H1 (cell line): ENCODE measurements around the gene FAM53B. TPM values are rescaled to one million over a fixed set of nuclear protein-coding genes. Genes with fewer than 3 reads are reported as not detected.

Experiments
- CTCF ChIA-PET: fragments of 300-600 bp; sonication (Branson Sonifier 250); formaldehyde crosslinking; loops from one replicate; lab custom pipeline; 2021; ENCODE audit not compliant: partially characterized antibody; lab: Charles Lee
- POLR2A ChIA-PET: fragments of 300-600 bp; sonication (Branson Sonifier 250); formaldehyde crosslinking; loops from one replicate; lab custom pipeline; 2021; ENCODE audit warnings: inconsistent platforms; ENCODE audit not compliant: partially characterized antibody; lab: Charles Lee
- DNase-seq, 2 experiments: peaks; one replicate each; pipeline versions ENCODE4 v3.0.0 to v3.0.0-alpha.2; 2010 to 2022; ENCODE audit warnings: low spot score in 2 of 2, low read depth in 1 of 2, mixed read lengths in 1 of 2
- FAIRE-seq: peaks from 2 replicates; lab custom pipeline; 2011; peaks lifted over from hg19 to GRCh38; lab: Jason Lieb, UNC
- H2AFZ ChIP-seq: 2 replicates; pipeline ENCODE4 v1.8.1; 2012; ENCODE audit warnings: low read length, inconsistent platforms
- H2AK5ac ChIP-seq: 2 replicates; pipeline ENCODE4 v1.6.1; 2013; ENCODE audit warnings: low read depth, low read length
- H2BK120ac ChIP-seq: replicated peaks from 2 replicates; pipeline ENCODE3; 2013; ENCODE audit warnings: low read depth, low read length, inconsistent platforms
- H2BK12ac ChIP-seq: 2 replicates; pipeline ENCODE4 v1.6.1; 2013; ENCODE audit warnings: low read depth, low read length
- H2BK15ac ChIP-seq: 2 replicates; pipeline ENCODE4 v1.6.1; 2013; ENCODE audit warnings: low read length
- H2BK20ac ChIP-seq: 2 replicates; pipeline ENCODE4 v1.6.1; 2013; ENCODE audit warnings: low read length
- H2BK5ac ChIP-seq: 2 replicates; pipeline ENCODE4 v1.6.1; 2013; ENCODE audit warnings: low read depth, low read length
- H3K14ac ChIP-seq: 2 replicates; pipeline ENCODE4 v1.6.1; 2013; ENCODE audit warnings: inconsistent platforms; ENCODE audit not compliant: insufficient read length
- H3K18ac ChIP-seq: 2 replicates; pipeline ENCODE4 v1.6.1; 2013; ENCODE audit warnings: low read length; ENCODE audit errors: extremely low read depth
- H3K23ac ChIP-seq: 2 replicates; pipeline ENCODE4 v1.6.1; 2013; ENCODE audit warnings: inconsistent platforms; ENCODE audit not compliant: insufficient read length
- H3K23me2 ChIP-seq: 2 replicates; pipeline ENCODE4 v1.6.1; 2013; ENCODE audit warnings: low read depth, low read length
- H3K27ac ChIP-seq: 2 replicates; pipeline ENCODE4 v1.6.1; 2011; ENCODE audit warnings: low read depth, low read length, inconsistent platforms
- H3K27me3 ChIP-seq, 4 experiments: replicated peaks in 1 of 4; 1 replicate in 1 of 4; 2 replicates in 3 of 4; pipeline versions ENCODE4 v1.6.1 to v1.8.1; 2011 to 2013; ENCODE audit warnings: low read length in 3 of 4, mild to moderate bottlenecking in 3 of 4, inconsistent platforms in 2 of 4, mixed read lengths in 2 of 4, moderate library complexity in 1 of 4; ENCODE audit not compliant: control insufficient read depth in 3 of 4, insufficient read depth in 3 of 4; ENCODE audit errors: extremely low read depth in 1 of 4
- H3K36me3 ChIP-seq, 4 experiments: 2 replicates each; pipeline versions ENCODE4 v1.6.1 to v1.8.1; 2011 to 2013; ENCODE audit warnings: mild to moderate bottlenecking in 4 of 4, low read length in 3 of 4, moderate library complexity in 2 of 4, control low read depth in 1 of 4, inconsistent platforms in 1 of 4; ENCODE audit not compliant: insufficient read depth in 4 of 4, control insufficient read depth in 2 of 4
- H3K4ac ChIP-seq: replicated peaks from 2 replicates; pipeline ENCODE3; 2013; ENCODE audit warnings: low read length, low read depth, mixed read lengths, inconsistent platforms; ENCODE audit not compliant: insufficient read length
- H3K4me1 ChIP-seq, 4 experiments: replicated peaks in 1 of 4; 1 replicate in 1 of 4; 2 replicates in 3 of 4; pipeline versions ENCODE4 v1.6.1 to v1.8.1; 2011 to 2013; ENCODE audit warnings: low read length in 3 of 4, inconsistent platforms in 2 of 4, mixed read lengths in 1 of 4; ENCODE audit not compliant: insufficient read depth in 4 of 4, control insufficient read depth in 3 of 4
- H3K4me2 ChIP-seq, 2 experiments: 2 replicates each; pipeline versions ENCODE4 v1.6.1 to v1.8.1; 2011 to 2013; ENCODE audit warnings: low read depth in 2 of 2, low read length in 2 of 2, control low read depth in 1 of 2, inconsistent platforms in 1 of 2, mild to moderate bottlenecking in 1 of 2; ENCODE audit not compliant: insufficient read depth in 1 of 2
- H3K4me3 ChIP-seq, 4 experiments: fragments of 200-600, 300-600 bp in 1 of 4; sonication (generic), shearing (Covaris generic), sonication (Bioruptor Twin) in 1 of 4; 2 replicates each; pipeline versions ENCODE4 v1.5.1 to v1.8.1; 2011 to 2016; ENCODE audit warnings: low read length in 4 of 4, low read depth in 3 of 4, control low read depth in 2 of 4, inconsistent platforms in 2 of 4, mild to moderate bottlenecking in 2 of 4, mixed read lengths in 1 of 4, moderate library complexity in 1 of 4; ENCODE audit not compliant: insufficient read depth in 2 of 4; ENCODE audit errors: extremely low read depth in 1 of 4
- H3K56ac ChIP-seq: replicated peaks from 2 replicates; pipeline ENCODE3; 2013; ENCODE audit warnings: low read depth, mild to moderate bottlenecking, mixed read lengths, low read length, inconsistent platforms; ENCODE audit not compliant: insufficient read length
- H3K79me1 ChIP-seq: 2 replicates; pipeline ENCODE4 v1.6.1; 2013; ENCODE audit warnings: low read depth, low read length, control low read depth
- H3K79me2 ChIP-seq, 2 experiments: 2 replicates each; pipeline versions ENCODE4 v1.6.1 to v1.8.1; 2012 to 2013; ENCODE audit warnings: low read length in 2 of 2, mild to moderate bottlenecking in 2 of 2, inconsistent platforms in 1 of 2; ENCODE audit not compliant: insufficient read depth in 2 of 2, control insufficient read depth in 1 of 2
- H3K9ac ChIP-seq, 4 experiments: replicated peaks in 1 of 4; 1 replicate in 1 of 4; 2 replicates in 3 of 4; pipeline versions ENCODE4 v1.6.1 to v1.8.1; 2011 to 2013; ENCODE audit warnings: low read depth in 3 of 4, low read length in 3 of 4, control low read depth in 2 of 4, mild to moderate bottlenecking in 2 of 4, moderate library complexity in 2 of 4, inconsistent platforms in 1 of 4; ENCODE audit errors: extremely low read depth in 1 of 4
- H3K9me3 ChIP-seq, 2 experiments: 2 replicates each; pipeline versions ENCODE4 v1.6.1 to v1.8.1; 2012 to 2013; ENCODE audit warnings: mild to moderate bottlenecking in 2 of 2, moderate library complexity in 2 of 2, control low read depth in 1 of 2, inconsistent platforms in 1 of 2, low read depth in 1 of 2, low read length in 1 of 2, mixed read lengths in 1 of 2; ENCODE audit not compliant: insufficient read depth in 2 of 2
- H4K20me1 ChIP-seq, 2 experiments: replicated peaks in 1 of 2; 2 replicates each; pipeline versions ENCODE3 to v1.8.1; 2011 to 2013; ENCODE audit warnings: inconsistent platforms in 2 of 2, low read length in 2 of 2, mild to moderate bottlenecking in 1 of 2; ENCODE audit not compliant: insufficient read depth in 2 of 2, control insufficient read depth in 1 of 2
- H4K5ac ChIP-seq: 2 replicates; pipeline ENCODE4 v1.6.1; 2013; ENCODE audit warnings: low read length, low read depth, mixed read lengths, inconsistent platforms; ENCODE audit not compliant: insufficient read length
- H4K8ac ChIP-seq: 2 replicates; pipeline ENCODE4 v1.8.0; 2013; ENCODE audit warnings: mild to moderate bottlenecking, moderate library complexity, low read length, inconsistent platforms; ENCODE audit not compliant: insufficient read depth; ENCODE audit errors: extremely low read depth
- H4K91ac ChIP-seq: replicated peaks from 2 replicates; pipeline ENCODE3; 2013; ENCODE audit warnings: low read length, mixed read lengths, inconsistent platforms; ENCODE audit not compliant: insufficient read length
- BRCA1 ChIP-seq: IDR thresholded peaks from 2 replicates; pipeline ENCODE4 v1.6.1; 2012; ENCODE audit warnings: low read depth, low read length, improper control_type of control experiment
- CEBPB ChIP-seq: IDR thresholded peaks from 2 replicates; pipeline ENCODE4 v1.6.1; 2012; ENCODE audit warnings: low read depth, low read length
- CTBP2 ChIP-seq: IDR thresholded peaks from 2 replicates; pipeline ENCODE4 v1.7.0; 2011; ENCODE audit warnings: borderline replicate concordance, mild to moderate bottlenecking, moderate library complexity, mixed read lengths, low read length; ENCODE audit not compliant: insufficient read depth, insufficient read length
- GABPA ChIP-seq: IDR thresholded peaks from 2 replicates; pipeline ENCODE4 v1.6.1; 2011; ENCODE audit warnings: mild to moderate bottlenecking, low read length, moderate library complexity, borderline replicate concordance; ENCODE audit not compliant: insufficient read depth
- HDAC2 ChIP-seq, 2 experiments: fragments of 300-600 bp in 1 of 2; sonication (generic) in 1 of 2; IDR thresholded peaks; 2 replicates each; pipeline ENCODE4 v1.6.1; 2011 to 2012; ENCODE audit warnings: low read depth in 2 of 2, low read length in 2 of 2, mild to moderate bottlenecking in 2 of 2, moderate library complexity in 2 of 2, borderline replicate concordance in 1 of 2, inconsistent platforms in 1 of 2
- HDAC6 ChIP-seq: IDR thresholded peaks from one replicate; pipeline ENCODE4 v1.7.1; 2012; ENCODE audit warnings: low read depth, mild to moderate bottlenecking, inconsistent platforms, low read length, moderate library complexity
- RBBP5 ChIP-seq: IDR thresholded peaks from 2 replicates; pipeline ENCODE4 v1.7.1; 2012; ENCODE audit warnings: low read depth, mild to moderate bottlenecking, inconsistent platforms, low read length, moderate library complexity, borderline replicate concordance
- RNF2 ChIP-seq: fragments of 200-900, 300-1000 bp; sonication (generic); IDR thresholded peaks from 2 replicates; pipeline ENCODE4 v1.7.1; 2016; ENCODE audit warnings: borderline replicate concordance, low read depth, mild to moderate bottlenecking, antibody characterized with exemption, low read length; ENCODE audit not compliant: poor library complexity, severe bottlenecking; ENCODE audit errors: missing control alignments
- SUZ12 ChIP-seq: fragments of 200-600 bp; sonication (generic); IDR thresholded peaks from 2 replicates; pipeline ENCODE4 v1.6.1; 2012; ENCODE audit warnings: mild to moderate bottlenecking, inconsistent platforms, low read length, moderate library complexity, mixed read lengths
- TCF12 ChIP-seq: IDR thresholded peaks from 2 replicates; pipeline ENCODE4 v1.6.1; 2011; ENCODE audit warnings: low read depth, mild to moderate bottlenecking, low read length
- ZNF274 ChIP-seq: IDR thresholded peaks from 2 replicates; pipeline ENCODE4 v1.7.0; 2012; ENCODE audit warnings: low read length, borderline replicate concordance; ENCODE audit errors: extremely low read depth
- WGBS, 2 experiments: shearing (Covaris generic) in 1 of 2; methylation state at CpG; one replicate each; pipeline versions ENCODE4 v1.1.6 to v1.1.7; 2013 to 2015; ENCODE audit warnings: low lambda C conversion rate in 2 of 2, mixed read lengths in 2 of 2, inconsistent platforms in 1 of 2, low coverage in 1 of 2, missing lambda C conversion rate in 1 of 2; ENCODE audit not compliant: insufficient replicate concordance in 2 of 2, insufficient coverage in 1 of 2, insufficient read length in 1 of 2; ENCODE audit errors: extremely low coverage in 1 of 2, missing lambda C conversion rate in 1 of 2; 5-methylcytosine and 5-hydroxymethylcytosine counted together
- polyA plus RNA-seq, 7 experiments: library from polyadenylated mRNA; depleted of rRNA in 3 of 7; stranded (reverse) in 5 of 7; unstranded in 2 of 7; fragments of >200 nt in 5 of 7; fragments of 200-250 nt in 2 of 7; gene quantifications; 1 replicate in 5 of 7; 2 replicates in 1 of 7; 4 replicates in 1 of 7; pipeline versions ENCODE4 v1.2.1 to v1.2.3, GENCODE V29; 2011 to 2013; ENCODE audit warnings: missing spikeins in 2 of 7, mixed read lengths in 2 of 7
- total RNA-seq: library from RNA; stranded (reverse); fragmentation: NEBNext Ultra II Directional; extraction: Animal tissue kit (Norgen Biotek cat#: 25700); gene quantifications from 2 replicates; pipeline ENCODE4 v1.2.1, GENCODE V29; 2021
- TF ChIP-seq, protein P1 (sequence below): IDR thresholded peaks from 2 replicates; pipeline ENCODE4 v1.6.1; 2012; ENCODE audit warnings: low read length, inconsistent platforms

Gene FAM53B
- total and polyA plus RNA-seq, 2 of the 8 experiments (the other 6 are each of a cell fraction or from before 2014, with no cell fraction given): 5.3 to 14.4 TPM

GRCh38 chr10:124692100-124692446 is 52.1 kb downstream of the FAM53B start:
- H2AFZ ChIP-seq: no peak overlapping the region
- H2BK12ac ChIP-seq: no peak overlapping the region
- no peak overlapping the region for H3K4me3 ChIP-seq
- no peak overlapping the region for H2BK120ac ChIP-seq
- FAIRE-seq (no peak), DNase-seq (no peak)
- no peak overlapping the region for H3K56ac ChIP-seq
- no peaks in the 10 kb centered on the region for H3K27me3 ChIP-seq
- peaks cover 0 to 3% (median 0%) of the 10 kb centered on the region in 4 experiments; a peak in 1 of 8 replicates for H3K36me3 ChIP-seq
- H3K4me2 ChIP-seq: no peak overlapping the region
- H3K79me2 ChIP-seq: no peaks in the 10 kb centered on the region
- 93% methylated on average over 8 of the region's 8 CpGs; no CpG with 5 or more reads in 1 of the 2 experiments for WGBS, 2 experiments
- no peak overlapping the region for H3K27ac ChIP-seq
- H3K9me3 ChIP-seq: no peaks in the 10 kb centered on the region
- CTCF ChIA-PET: interaction anchor here (0.8 to 1.6 kb wide), 3 partner anchors 20 to 42 kb away, joined by 3 to 5 read pairs (median 3); no protein-coding TSS in a partner anchor
- H3K23ac ChIP-seq: no peak overlapping the region
- no peak overlapping the region for H3K4ac ChIP-seq
- H2BK20ac ChIP-seq: no peak overlapping the region
- no peak overlapping the region for H2BK15ac ChIP-seq
- no peak overlapping the region for H4K8ac ChIP-seq
- no peaks in the 10 kb centered on the region for H4K20me1 ChIP-seq
- no peak overlapping the region for H3K18ac ChIP-seq
- H3K4me1 ChIP-seq: peaks cover 0 to 10% (median 2%) of the 10 kb centered on the region in 4 experiments; a peak in 2 of 7 replicates
- no peaks in the 10 kb centered on the region for H3K23me2 ChIP-seq
- no peaks in the 10 kb centered on the region; the same call in 1 of the 2 replicates for H3K79me1 ChIP-seq
- H4K5ac ChIP-seq: no peak overlapping the region
- no peak overlapping the region for H3K14ac ChIP-seq
- H2BK5ac ChIP-seq: no peak overlapping the region
- H2AK5ac ChIP-seq: no peak overlapping the region
- POLR2A ChIA-PET: no interaction called here
- no peak overlapping the region for H3K9ac ChIP-seq
- H4K91ac ChIP-seq: no peak overlapping the region
- TF ChIP-seq SUZ12 (no peak), HDAC2 (IDR thresholded peaks at IDR 0.05; ENCODE audit: borderline replicate concordance in 1 of 2, low read depth in 2 of 2, low read length in 2 of 2) (no peak), TCF12 (no peak), ZNF274 (no peak), HDAC6 (no peak), CTBP2 (no peak), RNF2 (no peak), GABPA (no peak), CEBPB (no peak), RBBP5 (no peak), BRCA1 (no peak)
- TF ChIP-seq, protein P1, sequence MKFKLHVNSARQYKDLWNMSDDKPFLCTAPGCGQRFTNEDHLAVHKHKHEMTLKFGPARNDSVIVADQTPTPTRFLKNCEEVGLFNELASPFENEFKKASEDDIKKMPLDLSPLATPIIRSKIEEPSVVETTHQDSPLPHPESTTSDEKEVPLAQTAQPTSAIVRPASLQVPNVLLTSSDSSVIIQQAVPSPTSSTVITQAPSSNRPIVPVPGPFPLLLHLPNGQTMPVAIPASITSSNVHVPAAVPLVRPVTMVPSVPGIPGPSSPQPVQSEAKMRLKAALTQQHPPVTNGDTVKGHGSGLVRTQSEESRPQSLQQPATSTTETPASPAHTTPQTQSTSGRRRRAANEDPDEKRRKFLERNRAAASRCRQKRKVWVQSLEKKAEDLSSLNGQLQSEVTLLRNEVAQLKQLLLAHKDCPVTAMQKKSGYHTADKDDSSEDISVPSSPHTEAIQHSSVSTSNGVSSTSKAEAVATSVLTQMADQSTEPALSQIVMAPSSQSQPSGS: no peak
